B cell (primary cell): ENCODE measurements around the gene BBOX1.

Source experiments
- CTCF ChIP-seq: fragments of 200-600 bp; IDR thresholded peaks from one replicate; pipeline ENCODE4 v1.8.0; 2022; ENCODE audit warnings: antibody characterized with exemption, mild to moderate bottlenecking
- EZH2 ChIP-seq: IDR thresholded peaks from 2 replicates; pipeline ENCODE4 v1.6.1; 2012; ENCODE audit warnings: borderline replicate concordance, low read depth, mild to moderate bottlenecking, moderate library complexity, low read length; ENCODE audit not compliant: insufficient read depth, poor library complexity, severe bottlenecking

- TF ChIP-seq CTCF: no peak
- no peak for TF ChIP-seq EZH2
These were observed 19.9 kb upstream of the BBOX1 start for GRCh38 chr11:27020751-27021150.
